IMR-90 (cell line): ENCODE measurements around the gene MOV10L1. TPM values are rescaled to one million over a fixed set of nuclear protein-coding genes. Genes with fewer than 3 reads are reported as not detected.

Experiments used
- ATAC-seq: fragments of 200-7000 bp; cut with Tn5 transposase; 2 replicates; pipeline ENCODE4 v1.9.1; 2020; ENCODE audit warnings: low read depth, mild to moderate bottlenecking, moderate library complexity
- BruUV-seq: library from RNA; stranded (reverse); fragments of 400-500 nt; replicated peaks from 2 replicates; lab custom pipeline; 2021; lab: Mats Ljungman, UMichigan
- CTCF ChIA-PET: fragments of 300-600 bp; formaldehyde crosslinking; extraction: SDS; loops from one replicate; lab custom pipeline; 2021; ENCODE audit warnings: antibody characterized with exemption; lab: Yijun Ruan, JAX
- POLR2A ChIA-PET: fragments of 300-600 bp; sonication (Branson Sonifier 250); formaldehyde crosslinking; loops from one replicate; lab custom pipeline; 2022; ENCODE audit warnings: antibody characterized with exemption; ENCODE audit not compliant: unreplicated experiment; lab: Charles Lee
- DNase-seq: peaks from one replicate; pipeline ENCODE4 v3.0.0; 2013
- H2AFZ ChIP-seq: replicated peaks from 2 replicates; pipeline ENCODE3; 2013; ENCODE audit warnings: low read length, mild to moderate bottlenecking; ENCODE audit not compliant: poor library complexity
- H2AK5ac ChIP-seq: 2 replicates; pipeline ENCODE4 v1.6.1; 2013; ENCODE audit warnings: low read depth, low read length, inconsistent platforms
- H2AK9ac ChIP-seq: replicated peaks from 2 replicates; pipeline ENCODE3; 2013; ENCODE audit warnings: mild to moderate bottlenecking, low read depth, low read length, moderate library complexity; ENCODE audit not compliant: poor library complexity
- H2BK120ac ChIP-seq: 2 replicates; pipeline ENCODE4 v1.6.1; 2013; ENCODE audit warnings: low read depth, low read length, inconsistent platforms
- H2BK15ac ChIP-seq: 3 replicates; pipeline ENCODE4 v1.6.1; 2013; ENCODE audit warnings: low read depth, low read length, inconsistent platforms
- H2BK20ac ChIP-seq: 2 replicates; pipeline ENCODE4 v1.6.1; 2013; ENCODE audit warnings: low read depth, mild to moderate bottlenecking, inconsistent platforms, low read length, moderate library complexity
- H2BK5ac ChIP-seq: 2 replicates; pipeline ENCODE4 v1.6.1; 2013; ENCODE audit warnings: mild to moderate bottlenecking, low read depth, low read length, inconsistent platforms; ENCODE audit not compliant: poor library complexity, severe bottlenecking
- H3K14ac ChIP-seq: replicated peaks from 2 replicates; pipeline ENCODE4 v1.6.1; 2013; ENCODE audit warnings: low read depth, low read length, inconsistent platforms
- H3K18ac ChIP-seq: 2 replicates; pipeline ENCODE4 v1.6.1; 2013; ENCODE audit warnings: low read depth, low read length, control low read depth
- H3K23ac ChIP-seq: 2 replicates; pipeline ENCODE4 v1.6.1; 2013; ENCODE audit warnings: low read depth, low read length, inconsistent platforms
- H3K27ac ChIP-seq: 2 replicates; pipeline ENCODE4 v1.5.1; 2013; ENCODE audit warnings: mild to moderate bottlenecking, control low read depth, low read length; ENCODE audit not compliant: insufficient read depth
- H3K27me3 ChIP-seq: 2 replicates; pipeline ENCODE4 v1.6.1; 2013; ENCODE audit warnings: low read length; ENCODE audit not compliant: control insufficient read depth, insufficient read depth
- H3K36me3 ChIP-seq: 2 replicates; pipeline ENCODE4 v1.6.1; 2013; ENCODE audit warnings: low read length, mixed read lengths; ENCODE audit not compliant: control insufficient read depth, insufficient read depth
- H3K4ac ChIP-seq: 2 replicates; pipeline ENCODE4 v1.6.1; 2013; ENCODE audit warnings: low read depth, low read length, inconsistent platforms
- H3K4me1 ChIP-seq: 2 replicates; pipeline ENCODE4 v1.6.1; 2013; ENCODE audit warnings: low read length, mixed read lengths; ENCODE audit not compliant: control insufficient read depth, insufficient read depth
- H3K4me2 ChIP-seq: 2 replicates; pipeline ENCODE4 v1.6.1; 2013; ENCODE audit warnings: low read depth, mild to moderate bottlenecking, control low read depth, low read length, moderate library complexity
- H3K4me3 ChIP-seq: 2 replicates; pipeline ENCODE4 v1.5.1; 2013; ENCODE audit warnings: low read depth, mild to moderate bottlenecking, control low read depth, low read length, moderate library complexity; ENCODE audit not compliant: insufficient read depth
- H3K56ac ChIP-seq: 2 replicates; pipeline ENCODE4 v1.6.1; 2013; ENCODE audit warnings: low read length, inconsistent platforms; ENCODE audit not compliant: insufficient read depth; ENCODE audit errors: extremely low read depth
- H3K79me1 ChIP-seq, 2 experiments: 2 replicates each; pipeline ENCODE4 v1.6.1; 2013; ENCODE audit warnings: low read length in 2 of 2, inconsistent platforms in 1 of 2, low read depth in 1 of 2
- H3K9ac ChIP-seq: 2 replicates; pipeline ENCODE4 v1.6.1; 2013; ENCODE audit warnings: low read depth, low read length, control low read depth
- H3K9me1 ChIP-seq: 2 replicates; pipeline ENCODE4 v1.6.1; 2013; ENCODE audit warnings: low read length, inconsistent platforms; ENCODE audit not compliant: insufficient read depth
- H3K9me3 ChIP-seq: 2 replicates; pipeline ENCODE4 v1.6.1; 2013; ENCODE audit warnings: low read length; ENCODE audit not compliant: control insufficient read depth, insufficient read depth
- H4K20me1 ChIP-seq: 2 replicates; pipeline ENCODE4 v1.6.1; 2013; ENCODE audit warnings: low read length, inconsistent platforms; ENCODE audit not compliant: insufficient read depth
- H4K5ac ChIP-seq: 2 replicates; pipeline ENCODE4 v1.6.1; 2013; ENCODE audit warnings: mild to moderate bottlenecking, low read depth, low read length, control low read depth
- H4K8ac ChIP-seq, 2 experiments: 2 replicates each; pipeline ENCODE4 v1.6.1; 2013; ENCODE audit warnings: low read depth in 2 of 2, low read length in 2 of 2, control low read depth in 1 of 2, inconsistent platforms in 1 of 2
- H4K91ac ChIP-seq: 2 replicates; pipeline ENCODE4 v1.6.1; 2013; ENCODE audit warnings: low read depth, low read length, inconsistent platforms; ENCODE audit not compliant: insufficient read depth
- ELK1 ChIP-seq: fragments of 150-350 bp; IDR thresholded peaks from 2 replicates; pipeline ENCODE4 v1.6.1; 2016; ENCODE audit warnings: low read depth, mild to moderate bottlenecking, low read length, moderate library complexity, borderline replicate concordance
- MXI1 ChIP-seq: IDR thresholded peaks from 2 replicates; pipeline ENCODE4 v1.6.1; 2012; ENCODE audit warnings: low read depth, mild to moderate bottlenecking, low read length, moderate library complexity, borderline replicate concordance
- NFE2L2 ChIP-seq: fragments of 150-350 bp; IDR thresholded peaks from 2 replicates; pipeline ENCODE4 v1.6.1; 2016; ENCODE audit warnings: low read depth, mild to moderate bottlenecking, low read length
- RAD21 ChIP-seq: IDR thresholded peaks from 2 replicates; pipeline ENCODE4 v1.6.1; 2012; ENCODE audit warnings: low read length, improper control_type of control experiment
- SMC3 ChIP-seq: fragments of 150-350 bp; IDR thresholded peaks from 2 replicates; pipeline ENCODE4 v1.6.1; 2016; ENCODE audit warnings: low read depth, mild to moderate bottlenecking, antibody characterized with exemption, low read length, moderate library complexity
- USF2 ChIP-seq: fragments of 150-350 bp; IDR thresholded peaks from 2 replicates; pipeline ENCODE4 v1.6.1; 2017; ENCODE audit warnings: mild to moderate bottlenecking, antibody characterized with exemption, low read length, low read depth
- WGBS, 2 experiments: methylation state at CpG; one replicate each; pipeline versions ENCODE4 v1.1.5 to v1.1.7; 2013; ENCODE audit warnings: missing lambda C conversion rate in 2 of 2; ENCODE audit not compliant: insufficient read length in 1 of 2; ENCODE audit errors: extremely low coverage in 2 of 2; 5-methylcytosine and 5-hydroxymethylcytosine counted together
- dilution Hi-C: fragments of 300-500 bp; cut with HindIII; formaldehyde crosslinking; loops from one replicate; pipeline ENCODE4 v1.14.3; 2018; ENCODE audit warnings: low sequenced_read_pairs; ENCODE audit not compliant: unreplicated experiment
- in situ Hi-C: fragments of 300-500 bp; cut with MboI; formaldehyde crosslinking; loops from 3 replicates; pipeline ENCODE4 v1.14.3; 2019; ENCODE audit warnings: low sequenced_read_pairs, inconsistent platforms, mixed read lengths
- intact Hi-C: fragments of 100-400 bp; cut with micrococcal nuclease; formaldehyde crosslinking; loops from 2 replicates; pipeline ENCODE4 v1.10.0; 2022
- polyA plus RNA-seq, 3 experiments: library from polyadenylated mRNA; depleted of rRNA; stranded (reverse); fragments of >200 nt; gene quantifications; 2 replicates each; pipeline ENCODE4 v1.2.3, GENCODE V29; 2012; ENCODE audit warnings: low replicate concordance in 1 of 3
- total RNA-seq: library from RNA; depleted of rRNA; stranded (reverse); fragments of >200 nt; gene quantifications from 2 replicates; pipeline ENCODE4 v1.2.3, GENCODE V29; 2012

The MOV10L1 gene
- total and polyA plus RNA-seq, 2 of the 4 experiments (the other 2 are of a cell fraction), result 0.72 to 1.4 TPM

GRCh38 chr22:50171319-50171964 is 81.6 kb downstream of the MOV10L1 start:
- Histone ChIP-seq H3K14ac (no peak overlapping the region), H4K5ac (no peak overlapping the region), H3K9ac (no peak overlapping the region), H4K91ac (no peak overlapping the region), H3K36me3 (no peaks in the 10 kb centered on the region), H2BK15ac (no peak overlapping the region), H3K23ac (no peak overlapping the region), H3K27ac (no peak overlapping the region), H3K4ac (no peak overlapping the region), H3K9me1 (no peaks in the 10 kb centered on the region), H2BK120ac (no peak overlapping the region), H2AK5ac (no peak overlapping the region), H2AK9ac (no peak overlapping the region), H3K18ac (no peak overlapping the region), H3K4me2 (no peak overlapping the region), H3K4me3 (peak overlapping the region; percentile 2; the same call in 1 of the 2 replicates), H3K4me1 (no peaks in the 10 kb centered on the region), H3K9me3 (no peaks in the 10 kb centered on the region), H4K8ac (no peak overlapping the region), H4K20me1 (no peaks in the 10 kb centered on the region), H3K27me3 (peaks cover 27% of the 10 kb centered on the region), H2BK20ac (no peak overlapping the region), H3K79me1 (no peaks in the 10 kb centered on the region), H3K56ac (no peak overlapping the region), H2AFZ (peak overlapping the region; percentile 34), H2BK5ac (no peak overlapping the region)
- dilution Hi-C loops (no loop called here), intact Hi-C loops (no loop called here), in situ Hi-C loops (no loop called here)
- no TSS peak for BruUV-seq
- POLR2A ChIA-PET, result no interaction called here
- ATAC-seq (no peak), DNase-seq (no peak)
- 63% methylated on average over 8 of the region's 15 CpGs; no CpG with 5 or more reads in 1 of the 2 experiments for WGBS, 2 experiments
- TF ChIP-seq MXI1 (no peak), ELK1 (no peak), SMC3 (no peak), USF2 (no peak), RAD21 (no peak), NFE2L2 (no peak)
- CTCF ChIA-PET, result no interaction called here
